Measurements from ENCODE around the gene TTLL10.
A peak's percentile ranks its signal among the peaks of the same experiment; 100 is the strongest.

The TTLL10 gene

GRCh38 chr1:1173061-1173792 lies 453 bp upstream of the TTLL10 start:
- DNase-seq: peak; percentile 45

GRCh38 chr1:1175221-1176062 lies 1.8 kb downstream of the TTLL10 start:
- peak; percentile 47 for DNase-seq

- peak; percentile 79 for DNase-seq
These were observed 2.5 kb downstream of the TTLL10 start for GRCh38 chr1:1176063-1176761.

- DNase-seq: no peak
These were observed 3.3 kb downstream of the TTLL10 start for GRCh38 chr1:1176931-1177330.

GRCh38 chr1:1177452-1178206 lies 3.9 kb downstream of the TTLL10 start:
- no peak for DNase-seq

GRCh38 chr1:1178794-1179331 lies 5.2 kb downstream of the TTLL10 start:
- peak; percentile 50 for DNase-seq

- no peak for DNase-seq
These were observed 5.8 kb downstream of the TTLL10 start for GRCh38 chr1:1179346-1179982.

GRCh38 chr1:1179983-1180861 lies 6.5 kb downstream of the TTLL10 start:
- no peak for DNase-seq

GRCh38 chr1:1181129-1181937 lies 7.7 kb downstream of the TTLL10 start:
- DNase-seq: no peak

GRCh38 chr1:1181938-1182410 lies 8.3 kb downstream of the TTLL10 start:
- no peak for DNase-seq

- no peak for DNase-seq
These were observed 9.0 kb downstream of the TTLL10 start for GRCh38 chr1:1182491-1183220.

GRCh38 chr1:1183221-1183747 lies 9.6 kb downstream of the TTLL10 start:
- DNase-seq: no peak

GRCh38 chr1:1183833-1184775 lies 10.4 kb downstream of the TTLL10 start:
- no peak for DNase-seq

- no peak for DNase-seq
These were observed 11.6 kb downstream of the TTLL10 start for GRCh38 chr1:1185101-1185765.

- no peak for DNase-seq
These were observed 14.3 kb downstream of the TTLL10 start for GRCh38 chr1:1187938-1188337.

- DNase-seq: no peak
These were observed 15.4 kb downstream of the TTLL10 start for GRCh38 chr1:1189111-1189510.

GRCh38 chr1:1191734-1192133 lies 18.1 kb downstream of the TTLL10 start:
- DNase-seq: no peak

All from islet precursor cell (in vitro differentiated cells).